HEK293T (cell line): ENCODE data around the gene ICAM1.

Experiments
- ARNT ChIP-seq: fragments of 450-650 bp; IDR thresholded peaks from 2 replicates; pipeline ENCODE4 v1.6.1; 2017; ENCODE audit warnings: mild to moderate bottlenecking
- BHLHE40 ChIP-seq: fragments of 450-650 bp; IDR thresholded peaks from 2 replicates; pipeline ENCODE4 v1.6.1; 2016; ENCODE audit warnings: mild to moderate bottlenecking, moderate library complexity, borderline replicate concordance
- CTBP1 ChIP-seq: fragments of 450-650 bp; IDR thresholded peaks from 2 replicates; pipeline ENCODE4 v1.6.1; 2016; ENCODE audit warnings: borderline replicate concordance
- ELF4 ChIP-seq: fragments of 450-650 bp; IDR thresholded peaks from 2 replicates; pipeline ENCODE4 v1.6.1; 2017; ENCODE audit warnings: antibody characterized with exemption
- FOXA1 ChIP-seq: fragments of 450-650 bp; IDR thresholded peaks from 2 replicates; pipeline ENCODE4 v1.6.1; 2016; ENCODE audit warnings: mild to moderate bottlenecking
- FOXK2 ChIP-seq: fragments of 450-650 bp; IDR thresholded peaks from 2 replicates; pipeline ENCODE4 v1.6.1; 2016; ENCODE audit warnings: mild to moderate bottlenecking
- FOXM1 ChIP-seq: fragments of 450-650 bp; IDR thresholded peaks from 2 replicates; pipeline ENCODE4 v1.6.1; 2017; ENCODE audit warnings: mild to moderate bottlenecking, borderline replicate concordance
- HDGF ChIP-seq: fragments of 450-650 bp; IDR thresholded peaks from 2 replicates; pipeline ENCODE4 v1.6.1; 2017; ENCODE audit warnings: antibody characterized with exemption, borderline replicate concordance
- LEF1 ChIP-seq: fragments of 450-650 bp; IDR thresholded peaks from 2 replicates; pipeline ENCODE4 v1.6.1; 2017; ENCODE audit warnings: mild to moderate bottlenecking, borderline replicate concordance
- NFRKB ChIP-seq: fragments of 450-650 bp; IDR thresholded peaks from 2 replicates; pipeline ENCODE4 v1.6.1; 2016; ENCODE audit warnings: mild to moderate bottlenecking, moderate library complexity
- SUZ12 ChIP-seq: fragments of 450-650 bp; IDR thresholded peaks from 2 replicates; pipeline ENCODE4 v1.6.1; 2016; ENCODE audit warnings: mild to moderate bottlenecking
- ZNF384 ChIP-seq: fragments of 450-650 bp; IDR thresholded peaks from 2 replicates; pipeline ENCODE4 v1.6.1; 2016
- TF ChIP-seq, protein P1 (sequence below): fragments of 450-650 bp; IDR thresholded peaks from 2 replicates; pipeline ENCODE4 v1.6.1; 2016

GRCh38 chr19:10305139-10305806 is 34.4 kb downstream of the ICAM1 start:
- TF ChIP-seq FOXK2 (no peak), BHLHE40 (no peak), HDGF (no peak), CTBP1 (no peak), LEF1 (no peak), FOXM1 (no peak), ELF4 (no peak), ZNF384 (no peak), NFRKB (no peak), FOXA1 (no peak), SUZ12 (no peak), ARNT (no peak)
- TF ChIP-seq, protein P1, sequence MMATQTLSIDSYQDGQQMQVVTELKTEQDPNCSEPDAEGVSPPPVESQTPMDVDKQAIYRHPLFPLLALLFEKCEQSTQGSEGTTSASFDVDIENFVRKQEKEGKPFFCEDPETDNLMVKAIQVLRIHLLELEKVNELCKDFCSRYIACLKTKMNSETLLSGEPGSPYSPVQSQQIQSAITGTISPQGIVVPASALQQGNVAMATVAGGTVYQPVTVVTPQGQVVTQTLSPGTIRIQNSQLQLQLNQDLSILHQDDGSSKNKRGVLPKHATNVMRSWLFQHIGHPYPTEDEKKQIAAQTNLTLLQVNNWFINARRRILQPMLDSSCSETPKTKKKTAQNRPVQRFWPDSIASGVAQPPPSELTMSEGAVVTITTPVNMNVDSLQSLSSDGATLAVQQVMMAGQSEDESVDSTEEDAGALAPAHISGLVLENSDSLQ, result no peak
